ENCODE results near the gene TSC22D2.

- TF ChIP-seq CTCF (IDR thresholded peaks at IDR 0.05) (no peak), POLR2A (IDR thresholded peaks at IDR 0.05) (no peak)
Measured at GRCh38 chr3:150483226-150483625, 75.1 kb downstream of the TSC22D2 start.

Measured in tibial nerve (tissue), 3 donors.